GM12878 (cell line): ENCODE data around the gene CAMTA1.

Experiments
- BRCA1 ChIP-seq: IDR thresholded peaks from 2 replicates; pipeline ENCODE4 v1.6.1; 2011; ENCODE audit warnings: low read depth, low read length, improper control_type of control experiment
- CTCF ChIP-seq, 3 experiments: IDR thresholded peaks in 2 of 3; conservative IDR thresholded peaks in 1 of 3; 2 replicates each; pipeline ENCODE4 v1.5.1; 2011; ENCODE audit warnings: low read depth in 3 of 3, low read length in 3 of 3, mild to moderate bottlenecking in 3 of 3, control low read depth in 2 of 3, moderate library complexity in 2 of 3, inconsistent platforms in 1 of 3, mixed read lengths in 1 of 3; ENCODE audit not compliant: control insufficient read depth in 2 of 3, insufficient read depth in 1 of 3; ENCODE audit errors: extremely low read depth in 1 of 3
- JUNB ChIP-seq: IDR thresholded peaks from 2 replicates; pipeline ENCODE4 v1.6.1; 2016; ENCODE audit warnings: antibody characterized with exemption, mild to moderate bottlenecking
- POLR2A ChIP-seq: IDR thresholded peaks from 2 replicates; pipeline ENCODE4 v1.6.1; 2011; ENCODE audit warnings: low read depth, mild to moderate bottlenecking, low read length
- RBBP5 ChIP-seq: fragments of 200-600 bp; sonication (generic); conservative IDR thresholded peaks from 2 replicates; pipeline ENCODE4 v1.6.1; 2016
- RCOR1 ChIP-seq: conservative IDR thresholded peaks from 2 replicates; pipeline ENCODE4 v1.6.1; 2012; ENCODE audit warnings: low read depth, low read length, improper control_type of control experiment
- TAF1 ChIP-seq: IDR thresholded peaks from 2 replicates; pipeline ENCODE4 v1.6.1; 2011; ENCODE audit warnings: mild to moderate bottlenecking, low read depth, low read length, borderline replicate concordance
- TCF7 ChIP-seq: IDR thresholded peaks from 2 replicates; pipeline ENCODE4 v1.6.1; 2014; ENCODE audit warnings: antibody characterized with exemption, borderline replicate concordance

GRCh38 chr1:7564137-7564536 lies 778.9 kb downstream of the CAMTA1 start:
- TF ChIP-seq TAF1 (no peak), TCF7 (no peak), BRCA1 (no peak), POLR2A (no peak), RBBP5 (no peak), JUNB (no peak), CTCF (IDR thresholded peaks at IDR 0.05 in 2 of 3, conservative IDR thresholded peaks at IDR 0.05 in 1 of 3; ENCODE audit: control insufficient read depth in 2 of 3, extremely low read depth in 1 of 3, insufficient read depth in 1 of 3, low read depth in 3 of 3, low read length in 3 of 3) (no peak), RCOR1 (no peak)
